SK-N-SH (cell line): Measurements from ENCODE around the gene KANK4. TPM values are rescaled to one million over a fixed set of nuclear protein-coding genes. Genes with fewer than 3 reads are reported as not detected.
A peak's percentile ranks its signal among the peaks of the same experiment; 100 is the strongest.

Source experiments
- CTCF ChIA-PET: fragments of 300-600, 350-600 bp; formaldehyde crosslinking; extraction: SDS; loops from one replicate; lab custom pipeline; 2021; lab: Yijun Ruan, JAX
- POLR2A ChIA-PET: fragments of 350-600 bp; sonication (Branson Sonifier 250); formaldehyde crosslinking; extraction: SDS; loops from one replicate; lab custom pipeline; 2020; ENCODE audit warnings: antibody characterized with exemption, inconsistent platforms; lab: Yijun Ruan, JAX
- DNase-seq: peaks from one replicate; pipeline ENCODE4 v3.0.0; 2012
- H2AFZ ChIP-seq: fragments of 200-600 bp; sonication (generic); 2 replicates; pipeline ENCODE4 v1.8.1; 2016; ENCODE audit warnings: antibody characterized with exemption, mild to moderate bottlenecking, low read depth
- H3F3A ChIP-seq: fragments of 200-600 bp; sonication (generic); replicated peaks from 2 replicates; pipeline ENCODE3; 2016; ENCODE audit warnings: antibody characterized with exemption, mild to moderate bottlenecking; ENCODE audit not compliant: insufficient read depth
- H3K27ac ChIP-seq, 2 experiments: fragments of 200-500 bp in 1 of 2; fragments of 200-600 bp in 1 of 2; sonication (Bioruptor generic) in 1 of 2; sonication (generic), shearing (Covaris generic) in 1 of 2; 2 replicates each; pipeline versions ENCODE4 v1.5.1 to v1.6.1; 2014 to 2016; ENCODE audit warnings: low read depth in 2 of 2, inconsistent platforms in 1 of 2, low read length in 1 of 2, mild to moderate bottlenecking in 1 of 2, mixed read lengths in 1 of 2
- H3K27me3 ChIP-seq: fragments of 200-600 bp; sonication (generic), shearing (Covaris generic); 2 replicates; pipeline ENCODE4 v1.6.1; 2016; ENCODE audit warnings: mixed run types; ENCODE audit not compliant: insufficient read depth
- H3K36me3 ChIP-seq, 2 experiments: fragments of 200-500 bp in 1 of 2; fragments of 200-600 bp in 1 of 2; sonication (Bioruptor generic) in 1 of 2; sonication (generic) in 1 of 2; replicated peaks in 1 of 2; 2 replicates each; pipeline versions ENCODE3 to v1.5.1; 2014 to 2016; ENCODE audit warnings: low read length in 1 of 2, mild to moderate bottlenecking in 1 of 2; ENCODE audit not compliant: insufficient read depth in 2 of 2, control insufficient read depth in 1 of 2
- H3K4me1 ChIP-seq, 2 experiments: fragments of 200-500 bp in 1 of 2; fragments of 200-600 bp in 1 of 2; sonication (Bioruptor generic) in 1 of 2; sonication (generic), shearing (Covaris generic) in 1 of 2; 2 replicates each; pipeline versions ENCODE4 v1.5.1 to v1.6.1; 2014 to 2016; ENCODE audit warnings: low read depth in 1 of 2, low read length in 1 of 2, mixed run types in 1 of 2; ENCODE audit not compliant: insufficient read depth in 2 of 2, control insufficient read depth in 1 of 2
- H3K4me2 ChIP-seq: fragments of 200-600 bp; sonication (generic), shearing (Covaris generic); 2 replicates; pipeline ENCODE4 v1.6.1; 2017; ENCODE audit warnings: mixed run types
- H3K4me3 ChIP-seq, 2 experiments: fragments of 200-500 bp in 1 of 2; fragments of 200-600 bp in 1 of 2; sonication (Bioruptor generic) in 1 of 2; sonication (generic), shearing (Covaris generic) in 1 of 2; 2 replicates each; pipeline versions ENCODE4 v1.5.1 to v1.8.1; 2014 to 2016; ENCODE audit warnings: low read depth in 2 of 2, inconsistent platforms in 1 of 2, low read length in 1 of 2, mild to moderate bottlenecking in 1 of 2, mixed read lengths in 1 of 2, moderate library complexity in 1 of 2
- H3K79me2 ChIP-seq: fragments of 200-600 bp; sonication (generic); 2 replicates; pipeline ENCODE4 v1.8.1; 2017; ENCODE audit warnings: mild to moderate bottlenecking; ENCODE audit not compliant: insufficient read depth
- H3K9ac ChIP-seq: fragments of 200-600 bp; sonication (generic); 2 replicates; pipeline ENCODE4 v1.6.1; 2017; ENCODE audit warnings: mixed run types
- H3K9me2 ChIP-seq: fragments of 200-600 bp; sonication (generic); 2 replicates; pipeline ENCODE4 v1.6.1; 2017; ENCODE audit warnings: mixed run types
- H3K9me3 ChIP-seq: fragments of 200-600 bp; sonication (generic); 2 replicates; pipeline ENCODE4 v1.6.1; 2017; ENCODE audit warnings: mixed run types, mild to moderate bottlenecking, moderate library complexity
- H4K20me1 ChIP-seq: fragments of 200-600 bp; sonication (generic); 2 replicates; pipeline ENCODE4 v1.6.1; 2017; ENCODE audit warnings: mild to moderate bottlenecking, mixed run types; ENCODE audit not compliant: insufficient read depth
- ELF1 ChIP-seq: IDR thresholded peaks from 2 replicates; pipeline ENCODE4 v1.4.0; 2012
- EP300 ChIP-seq, 2 experiments: IDR thresholded peaks; 2 replicates each; pipeline versions ENCODE4 v1.4.0 to v1.6.1; 2012; ENCODE audit warnings: borderline replicate concordance in 1 of 2, low read depth in 1 of 2, low read length in 1 of 2
- EZH2phosphoT487 ChIP-seq: fragments of 200-600 bp; sonication (generic); IDR thresholded peaks from 2 replicates; pipeline ENCODE4 v1.6.1; 2017; ENCODE audit warnings: low read depth, mixed run types, mild to moderate bottlenecking, antibody characterized with exemption, moderate library complexity, borderline replicate concordance
- FOXJ3 ChIP-seq: sonication (generic); formaldehyde crosslinking; IDR thresholded peaks from 2 replicates; pipeline ENCODE4 v1.5.1; 2020; ENCODE audit warnings: mild to moderate bottlenecking, missing genetic modification reagents
- FOXM1 ChIP-seq: IDR thresholded peaks from 2 replicates; pipeline ENCODE4 v1.4.0; 2012; ENCODE audit warnings: low read depth, mild to moderate bottlenecking
- GATA2 ChIP-seq: sonication (generic); formaldehyde crosslinking; IDR thresholded peaks from 2 replicates; pipeline ENCODE4 v1.5.0; 2020; ENCODE audit warnings: mild to moderate bottlenecking, missing genetic modification reagents
- MEF2A ChIP-seq: IDR thresholded peaks from 2 replicates; pipeline ENCODE4 v1.4.0; 2012; ENCODE audit warnings: low read depth, borderline replicate concordance
- MXI1 ChIP-seq: IDR thresholded peaks from 2 replicates; pipeline ENCODE4 v1.6.1; 2012; ENCODE audit warnings: mild to moderate bottlenecking, low read depth, low read length, improper control_type of control experiment
- NRF1 ChIP-seq: IDR thresholded peaks from 2 replicates; pipeline ENCODE4 v1.6.1; 2012; ENCODE audit warnings: low read depth, mild to moderate bottlenecking, low read length
- PBX3 ChIP-seq: IDR thresholded peaks from 2 replicates; pipeline ENCODE4; 2012
- RFX5 ChIP-seq: IDR thresholded peaks from 2 replicates; pipeline ENCODE4 v1.6.1; 2012; ENCODE audit warnings: mild to moderate bottlenecking, improper control_type of control experiment, low read length
- RXRA ChIP-seq: IDR thresholded peaks from 2 replicates; pipeline ENCODE4 v1.4.0; 2012; ENCODE audit warnings: low read depth, mild to moderate bottlenecking, borderline replicate concordance
- TAF1 ChIP-seq: IDR thresholded peaks from 2 replicates; pipeline ENCODE4 v1.6.1; 2012; ENCODE audit warnings: low read depth, mild to moderate bottlenecking, low read length, moderate library complexity, borderline replicate concordance
- TCF12 ChIP-seq: IDR thresholded peaks from 2 replicates; pipeline ENCODE4 v1.4.0; 2012
- TEAD4 ChIP-seq: IDR thresholded peaks from 2 replicates; pipeline ENCODE4 v1.4.0; 2012; ENCODE audit warnings: mild to moderate bottlenecking, borderline replicate concordance; ENCODE audit not compliant: insufficient read depth
- YY1 ChIP-seq: IDR thresholded peaks from 2 replicates; pipeline ENCODE4 v1.4.0; 2012; ENCODE audit warnings: low read depth, mild to moderate bottlenecking
- ZBTB33 ChIP-seq: IDR thresholded peaks from 2 replicates; pipeline ENCODE4 v1.4.0; 2012; ENCODE audit warnings: low read depth, borderline replicate concordance
- WGBS: methylation state at CpG from one replicate; pipeline ENCODE4 v1.1.6; 2017; ENCODE audit warnings: low lambda C conversion rate; 5-methylcytosine and 5-hydroxymethylcytosine counted together
- polyA plus RNA-seq, 3 experiments: library from polyadenylated mRNA; depleted of rRNA; stranded (reverse); fragments of >200 nt; gene quantifications; 2 replicates each; pipeline ENCODE4 v1.2.3, GENCODE V29; 2012

Gene KANK4
- polyA plus RNA-seq, 1 of the 3 experiments (the other 2 are of a cell fraction): not detected

- 65% methylated on average over 2 of the region's 4 CpGs for WGBS
- peaks cover 0 to under 1% of the 10 kb centered on the region in 2 experiments; a peak in 1 of 4 replicates for H3K4me1 ChIP-seq
- TF ChIP-seq TCF12: no peak
- TF ChIP-seq, all 33 proteins: peak for 0
Measured at GRCh38 chr1:62352387-62352786, 33.2 kb upstream of the KANK4 start.

GRCh38 chr1:62349470-62350233 is 30.4 kb upstream of the KANK4 start:
- TF ChIP-seq YY1: no peak
- no peak for TF ChIP-seq TAF1
- TF ChIP-seq FOXJ3 (CRISPR knock-in tag): no peak
- no peak for TF ChIP-seq TCF12
- no peak for TF ChIP-seq ELF1
- no peak for TF ChIP-seq TEAD4
- no peak for TF ChIP-seq NRF1
- no peak for TF ChIP-seq GATA2 (CRISPR knock-in tag)
- no peak for TF ChIP-seq RXRA
- CTCF ChIA-PET: no interaction called here

More at GRCh38 chr1:62352387-62352786, 33.2 kb upstream of the KANK4 start:
- Histone ChIP-seq H3K9ac (no peak overlapping the region), H4K20me1 (no peaks in the 10 kb centered on the region), H3K9me2 (no peaks in the 10 kb centered on the region), H2AFZ (no peak overlapping the region), H3K27me3 (no peaks in the 10 kb centered on the region), H3K4me2 (no peak overlapping the region), H3K79me2 (no peaks in the 10 kb centered on the region), H3K36me3 (no peaks in the 10 kb centered on the region), H3F3A (no peaks in the 10 kb centered on the region), H3K27ac (no peak overlapping the region), H3K4me3 (no peak overlapping the region), H3K9me3 (no peaks in the 10 kb centered on the region)
- ChIA-PET POLR2A (no interaction called here), CTCF (interaction anchor here (1.3 kb wide), 1 partner anchor 27 kb away, joined by 3 read pairs; no protein-coding TSS in a partner anchor)
- no peak for DNase-seq

GRCh38 chr1:62346886-62347285 is 27.7 kb upstream of the KANK4 start:
- TF ChIP-seq MXI1: no peak
- no peak for TF ChIP-seq EP300 (IDR thresholded peaks at IDR 0.05; ENCODE audit: borderline replicate concordance in 1 of 2, low read depth in 1 of 2, low read length in 1 of 2)
- TF ChIP-seq FOXM1: no peak
- TF ChIP-seq TEAD4: no peak
- no peak for TF ChIP-seq ZBTB33
- no peak for TF ChIP-seq RFX5
- TF ChIP-seq PBX3: no peak
- no peak for TF ChIP-seq MEF2A
- TF ChIP-seq YY1: no peak
- no peak for TF ChIP-seq EZH2phosphoT487
- TF ChIP-seq, all 33 proteins: peak for 0
- POLR2A ChIA-PET: no interaction called here

More at GRCh38 chr1:62349470-62350233, 30.4 kb upstream of the KANK4 start:
- no peaks in the 10 kb centered on the region for H3K36me3 ChIP-seq
- H3K9ac ChIP-seq: no peak overlapping the region
- no peaks in the 10 kb centered on the region for H3K27me3 ChIP-seq
- H3K27ac ChIP-seq: no peak overlapping the region
- H3K9me2 ChIP-seq: no peaks in the 10 kb centered on the region
- H4K20me1 ChIP-seq: no peaks in the 10 kb centered on the region
- no peak overlapping the region for H3K4me3 ChIP-seq
- no peak for DNase-seq
- H3K9me3 ChIP-seq: no peaks in the 10 kb centered on the region
- H3K4me1 ChIP-seq: peaks cover 0 to 3% of the 10 kb centered on the region in 2 experiments; a peak in 1 of 4 replicates
- no peaks in the 10 kb centered on the region for H3K79me2 ChIP-seq
- POLR2A ChIA-PET: no interaction called here
- no peak overlapping the region for H3K4me2 ChIP-seq
- H3F3A ChIP-seq: no peaks in the 10 kb centered on the region
- H2AFZ ChIP-seq: no peak overlapping the region
- 75% methylated on average over 2 of the region's 2 CpGs for WGBS

More at GRCh38 chr1:62346886-62347285, 27.7 kb upstream of the KANK4 start:
- Histone ChIP-seq H3F3A (no peaks in the 10 kb centered on the region), H3K4me1 (peaks cover 0 to 3% of the 10 kb centered on the region in 2 experiments; a peak in 1 of 4 replicates), H3K79me2 (no peaks in the 10 kb centered on the region), H4K20me1 (no peaks in the 10 kb centered on the region), H3K9me2 (no peaks in the 10 kb centered on the region), H3K9me3 (no peaks in the 10 kb centered on the region), H3K4me3 (no peak overlapping the region), H3K4me2 (no peak overlapping the region), H3K27ac (no peak overlapping the region), H2AFZ (0 out of 2 replicates have a peak overlapping the region, but pooled peaks have one; percentile 6), H3K36me3 (no peaks in the 10 kb centered on the region), H3K27me3 (no peaks in the 10 kb centered on the region), H3K9ac (no peak overlapping the region)
- CTCF ChIA-PET: interaction anchor here (0.7 to 1.5 kb wide), 4 partner anchors 13 to 172 kb away, joined by 3 to 4 read pairs (median 3); no protein-coding TSS in a partner anchor
- 61% methylated on average over 4 of the region's 4 CpGs for WGBS
- no peak for DNase-seq
